ENCODE data around the gene NLRC5.

Gene NLRC5

GRCh38 chr16:57024894-57025680 is 35.7 kb downstream of the NLRC5 start:
- H3K4me3 ChIP-seq (ENCODE audit: low read depth, low read length): no peak overlapping the region
- no peak for TF ChIP-seq CTCF (conservative IDR thresholded peaks at IDR 0.05; ENCODE audit: low read depth, low read length)
- DNase-seq (ENCODE audit: low read depth): no peak

- no peak overlapping the region for H3K4me3 ChIP-seq (ENCODE audit: low read depth, low read length)
- TF ChIP-seq CTCF (conservative IDR thresholded peaks at IDR 0.05; ENCODE audit: low read depth, low read length): no peak
- no peak for DNase-seq (ENCODE audit: low read depth)
These were observed 36.8 kb downstream of the NLRC5 start for GRCh38 chr16:57025941-57026777.

- no peak for DNase-seq (ENCODE audit: low read depth)
- H3K4me3 ChIP-seq (ENCODE audit: low read depth, low read length): no peak overlapping the region
- no peak for TF ChIP-seq CTCF (conservative IDR thresholded peaks at IDR 0.05; ENCODE audit: low read depth, low read length)
These were observed 37.4 kb downstream of the NLRC5 start for GRCh38 chr16:57026778-57027062.

DNA sequence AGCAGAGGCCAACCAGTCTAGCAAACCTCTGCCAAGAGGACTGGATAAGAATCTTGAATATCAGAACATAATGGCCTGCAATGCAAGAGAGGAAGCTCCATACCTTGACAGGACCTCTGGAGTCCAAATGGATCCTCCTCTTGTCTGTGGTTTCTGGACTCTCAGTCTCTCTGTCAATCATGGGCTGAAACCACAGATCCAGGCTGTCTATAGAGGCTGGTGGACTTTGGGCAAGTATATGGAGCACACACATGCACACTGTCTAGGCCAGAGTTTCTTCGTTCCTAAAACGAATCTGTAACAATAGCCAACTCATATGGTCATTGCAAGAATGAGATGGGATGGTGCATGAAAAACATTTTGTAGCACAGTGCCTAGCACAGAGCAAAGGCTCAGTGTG is 37.7 kb downstream of the NLRC5 start:
- DNase-seq (ENCODE audit: low read depth): no peak
- no peak overlapping the region for H3K4me3 ChIP-seq (ENCODE audit: low read depth, low read length)
- TF ChIP-seq CTCF (conservative IDR thresholded peaks at IDR 0.05; ENCODE audit: low read depth, low read length): no peak

DNA sequence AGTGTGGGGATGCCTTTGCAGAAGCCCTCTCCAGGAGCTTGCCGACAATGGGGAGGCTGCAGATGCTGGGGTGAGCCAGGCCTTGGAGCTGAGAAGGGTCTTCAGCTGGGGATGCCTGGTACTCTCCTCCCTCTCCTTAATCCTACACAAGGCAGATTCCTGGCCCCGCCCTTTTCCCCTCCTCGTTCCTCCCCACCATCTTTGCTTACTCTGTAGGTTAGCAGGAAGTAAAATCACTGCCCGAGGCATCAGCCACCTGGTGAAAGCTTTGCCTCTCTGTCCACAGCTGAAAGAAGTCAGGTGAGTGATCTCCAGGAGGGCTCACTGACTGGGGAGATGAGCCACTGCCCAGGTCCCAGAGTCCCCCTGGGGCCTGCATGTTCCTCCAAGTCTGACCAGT is 38.7 kb downstream of the NLRC5 start:
- no peak for DNase-seq (ENCODE audit: low read depth)
- no peak for TF ChIP-seq CTCF (conservative IDR thresholded peaks at IDR 0.05; ENCODE audit: low read depth, low read length)
- no peak overlapping the region for H3K4me3 ChIP-seq (ENCODE audit: low read depth, low read length)

GRCh38 chr16:57029161-57030160 is 40.1 kb downstream of the NLRC5 start:
- no peak for TF ChIP-seq CTCF (conservative IDR thresholded peaks at IDR 0.05; ENCODE audit: low read depth, low read length)
- H3K4me3 ChIP-seq (ENCODE audit: low read depth, low read length): no peak overlapping the region
- peak; percentile 58 for DNase-seq (ENCODE audit: low read depth)

Data from choroid plexus epithelial cell (primary cell).